ENCODE data around the gene GRK7. TPM values are rescaled to one million over a fixed set of nuclear protein-coding genes. Genes with fewer than 3 reads are reported as not detected.

The GRK7 gene
- 0.11 TPM in 1 of 2 replicates, not detected in the other for total RNA-seq

GRCh38 chr3:141763088-141763750 lies at the start of gene GRK7:
Gene GRK7, plus strand, starts transcription at chr3:141763408. Its CDS starts 14,877 bp downstream, at chr3:141778285.

GRCh38 chr3:141738022-141738890 lies 25.0 kb upstream of the GRK7 start, which contains the start of gene RNF7:
Gene RNF7, plus strand, starts transcription at chr3:141738298. Its CDS starts 44 bp downstream, at chr3:141738342.

Small RNA genes lying within 50 kb of the gene (small RNA-seq; reads per million reads assigned to genes)
- gene AC112771.1, result not detected

Other genes starting within 250 kb of the GRK7 start
- gene RNF7, start 25.1 kb upstream of the GRK7 start, total RNA-seq, result 42.4 and 64.0 TPM in 2 replicates
- gene ATP1B3, start 113.2 kb downstream of the GRK7 start, total RNA-seq, result 12.6 and 36.4 TPM in 2 replicates